HG02970 (cell line): Measurements from ENCODE around the gene SLC35B2.
A peak's percentile ranks its signal among the peaks of the same experiment; 100 is the strongest.

Experiments used
- ATAC-seq: cut with Tn5 transposase; IDR thresholded peaks from one replicate; pipeline ENCODE4 v1.9.1; 2021; ENCODE audit warnings: mild to moderate bottlenecking, moderate library complexity, moderate number of reproducible peaks; ENCODE audit not compliant: unreplicated experiment, low FRiP score

Gene SLC35B2

DNA sequence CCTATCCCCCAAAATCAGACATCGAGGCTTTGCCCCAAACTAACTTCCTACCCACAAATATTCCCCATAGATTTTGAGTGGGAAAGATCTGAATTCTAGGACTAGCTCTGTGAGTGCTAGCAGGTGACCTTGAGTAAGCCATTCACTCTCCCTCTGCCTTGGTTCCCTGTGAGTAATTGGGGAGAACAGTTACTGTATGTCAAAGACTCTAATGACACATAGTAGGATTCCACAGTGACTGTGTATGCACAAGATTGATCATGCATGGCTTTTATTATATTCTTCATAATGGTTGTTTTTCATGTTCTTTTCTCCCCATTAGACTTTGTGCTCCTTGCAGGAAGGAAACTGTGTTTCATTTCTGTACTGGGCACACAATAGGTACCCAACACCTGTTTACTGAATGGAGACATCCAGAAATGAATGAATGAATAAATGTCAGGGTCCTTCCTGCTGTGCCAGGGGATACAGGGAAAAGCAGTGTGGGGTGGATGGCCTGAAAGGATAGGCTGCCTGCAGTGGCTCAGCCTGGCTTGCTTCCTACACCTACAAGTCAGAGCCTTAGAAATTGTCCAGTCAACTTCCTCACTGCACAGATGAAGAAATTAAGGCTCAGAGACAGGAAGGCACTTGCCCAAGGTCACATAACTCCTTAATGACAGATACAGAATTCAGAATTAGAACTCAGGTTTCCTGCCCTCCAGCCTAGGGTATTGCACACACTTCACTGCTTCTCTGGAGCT lies 12.0 kb upstream of the SLC35B2 start:
- no peak for ATAC-seq

- no peak for ATAC-seq
Observed at GRCh38 chr6:44268095-44268628, 10.8 kb upstream of the SLC35B2 start.

DNA sequence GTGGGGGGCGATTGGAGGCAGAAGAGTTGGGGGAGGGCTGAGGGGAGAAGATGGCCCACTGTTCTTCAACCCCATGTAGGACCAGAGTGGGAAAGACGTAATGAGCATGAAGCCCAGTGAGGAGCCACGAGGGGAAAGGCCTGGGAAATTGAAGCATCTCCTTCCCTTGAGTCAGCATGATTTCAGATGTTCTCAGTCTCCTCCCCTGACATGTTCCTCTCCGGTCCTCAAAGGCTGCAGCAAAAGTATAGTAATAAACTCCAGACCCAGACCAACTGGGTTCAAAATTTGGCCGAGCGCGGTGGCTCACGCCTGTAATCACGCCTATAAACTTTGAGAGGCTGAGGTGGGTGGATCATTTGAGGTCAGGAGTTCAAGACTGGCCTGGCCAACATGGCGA lies 9.9 kb upstream of the SLC35B2 start:
- no peak for ATAC-seq

GRCh38 chr6:44266347-44266746 lies 9.0 kb upstream of the SLC35B2 start:
- ATAC-seq: no peak

GRCh38 chr6:44265722-44266233 lies 8.4 kb upstream of the SLC35B2 start:
- no peak for ATAC-seq

DNA sequence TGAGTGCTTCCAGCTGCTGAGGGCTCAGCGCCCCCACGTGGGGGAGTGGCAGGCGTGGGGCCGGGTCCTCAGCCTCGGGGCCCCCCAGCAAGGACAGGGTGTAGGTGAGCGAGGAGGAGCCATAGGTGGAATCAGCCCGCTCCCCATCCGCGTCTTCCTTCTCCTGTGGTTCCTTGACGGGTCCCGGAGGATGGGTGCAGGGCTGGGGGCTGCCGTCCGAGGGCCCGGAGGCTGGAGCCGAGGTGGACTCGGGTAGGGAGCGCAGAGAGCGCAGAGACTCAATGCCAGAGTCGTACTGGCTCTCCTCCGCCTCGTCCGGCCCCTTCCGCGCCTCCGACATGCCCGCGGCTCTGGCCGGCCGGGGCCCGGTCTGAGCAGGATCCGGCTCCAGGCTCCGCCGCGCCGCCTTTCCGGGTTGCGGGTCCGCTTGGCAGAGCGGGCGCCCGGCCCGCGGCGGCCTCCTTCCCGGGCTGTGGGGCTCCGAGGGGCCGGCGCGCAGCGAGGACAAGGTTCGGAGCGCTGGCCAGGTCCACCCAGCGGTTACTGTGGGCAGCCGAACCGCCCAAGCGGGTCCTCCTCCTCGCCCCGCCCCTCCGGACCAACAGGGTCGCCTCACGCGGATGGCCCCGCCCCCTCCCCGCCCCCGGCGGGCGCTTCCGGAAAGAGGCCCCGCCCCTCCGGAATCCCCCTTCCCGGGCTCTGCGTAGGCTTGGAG lies 7.8 kb upstream of the SLC35B2 start, which contains the start of gene NFKBIE:
NFKBIE (minus strand) TSS at position 545 of the 715 bp plus-strand sequence; CDS start at position 340, 205 bp downstream.
- peak; percentile 48 for ATAC-seq

DNA sequence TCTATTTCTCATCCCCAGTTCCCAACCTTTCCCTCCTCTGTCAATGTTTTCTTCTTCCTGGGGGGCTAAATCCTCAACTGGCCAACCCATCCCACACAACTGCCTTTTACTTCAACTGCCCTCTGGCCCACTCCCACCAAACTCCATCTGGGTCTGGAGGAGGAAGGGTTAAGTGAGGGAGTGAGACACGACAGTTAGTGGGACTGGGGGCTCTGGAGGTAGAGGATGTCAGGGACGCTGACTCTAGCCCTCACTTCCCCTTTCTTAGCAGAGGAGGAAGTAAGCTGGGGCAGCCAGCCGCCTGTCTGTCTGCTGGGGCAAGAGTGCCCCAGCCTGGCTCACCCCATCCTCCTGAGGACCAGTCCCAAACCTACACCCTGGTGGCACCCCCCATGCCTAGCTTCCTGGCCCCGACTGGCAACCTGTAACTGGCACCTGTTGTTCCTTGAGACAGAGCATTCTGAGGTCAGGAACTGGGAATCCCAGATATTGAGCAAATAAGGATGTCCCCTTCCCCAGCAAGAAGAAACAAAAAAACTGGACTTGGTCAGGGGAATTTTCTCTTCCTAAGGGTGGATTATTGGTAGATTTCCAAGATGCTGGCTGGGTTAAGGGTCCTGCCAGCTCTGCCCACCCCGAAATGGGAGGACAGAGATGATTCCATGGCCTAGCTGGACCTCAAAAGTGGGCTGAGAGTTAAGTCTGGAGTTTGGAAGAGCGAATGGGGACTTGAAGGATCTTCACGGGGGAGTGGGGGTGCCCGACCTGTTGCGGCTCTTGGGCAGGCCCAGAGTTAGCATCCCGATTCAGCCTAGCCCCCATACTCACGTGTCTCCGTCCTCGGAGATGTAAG lies 7.1 kb upstream of the SLC35B2 start:
- no peak for ATAC-seq

- no peak for ATAC-seq
Observed at GRCh38 chr6:44263354-44264100, 6.2 kb upstream of the SLC35B2 start.

- no peak for ATAC-seq
Observed at GRCh38 chr6:44262467-44263353, 5.4 kb upstream of the SLC35B2 start.

DNA sequence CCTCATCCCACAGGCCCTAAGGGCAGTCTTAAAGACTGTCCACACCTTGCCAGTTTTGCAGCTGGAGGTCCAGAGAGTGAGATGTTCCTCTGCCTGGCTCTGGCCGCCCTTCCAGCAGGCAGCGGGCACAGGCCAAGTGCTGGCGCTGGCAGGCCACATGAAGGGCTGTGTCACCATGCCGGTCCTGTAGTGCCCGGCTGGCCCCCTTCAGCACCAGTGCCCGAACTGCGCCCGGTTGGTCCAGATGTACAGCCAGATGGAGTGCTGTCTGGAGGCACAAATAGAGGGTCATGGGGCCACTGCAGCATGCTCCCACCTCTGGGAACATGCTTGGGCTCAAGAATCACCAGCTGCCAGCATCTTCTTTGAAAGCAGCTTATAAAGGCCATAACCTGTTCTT lies 4.3 kb upstream of the SLC35B2 start:
- no peak for ATAC-seq

DNA sequence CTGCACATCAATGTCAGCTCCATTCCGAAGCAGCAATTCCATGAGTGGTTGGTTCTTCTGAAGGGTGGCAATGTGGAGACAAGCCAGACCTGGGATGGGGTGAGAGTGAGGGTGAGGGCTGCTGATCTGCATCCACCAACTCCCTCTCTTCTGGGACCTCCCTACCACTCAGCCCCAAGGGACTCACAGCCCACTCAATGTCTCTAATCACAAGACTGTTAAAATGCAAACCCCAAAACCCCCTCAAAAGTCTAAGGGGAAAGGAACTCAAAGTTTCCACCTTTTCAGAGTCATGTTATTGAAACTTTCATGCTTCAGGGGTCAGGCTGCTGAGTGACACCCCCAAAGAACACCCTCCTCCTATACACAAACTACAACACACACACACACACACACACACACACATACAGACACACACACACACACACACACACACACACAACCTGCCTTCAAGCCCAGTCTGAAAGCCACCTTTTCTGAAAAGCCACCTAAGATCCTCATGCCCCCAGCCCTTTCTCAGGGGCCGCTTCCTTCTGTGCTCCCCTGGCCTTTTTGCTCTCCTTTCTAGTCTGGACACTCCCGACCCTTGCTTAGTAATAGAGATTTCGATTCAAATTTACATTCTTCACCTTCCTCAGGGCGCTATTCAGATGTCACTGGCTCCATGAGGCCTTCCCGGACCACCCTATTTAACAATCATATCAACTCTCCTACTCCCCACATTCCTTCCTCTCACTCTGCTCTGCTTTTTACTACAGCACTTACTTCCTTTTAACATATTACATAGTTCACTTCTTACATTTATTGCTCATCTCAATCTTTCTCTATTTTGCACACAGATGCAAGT lies 3.3 kb upstream of the SLC35B2 start:
- ATAC-seq: no peak

DNA sequence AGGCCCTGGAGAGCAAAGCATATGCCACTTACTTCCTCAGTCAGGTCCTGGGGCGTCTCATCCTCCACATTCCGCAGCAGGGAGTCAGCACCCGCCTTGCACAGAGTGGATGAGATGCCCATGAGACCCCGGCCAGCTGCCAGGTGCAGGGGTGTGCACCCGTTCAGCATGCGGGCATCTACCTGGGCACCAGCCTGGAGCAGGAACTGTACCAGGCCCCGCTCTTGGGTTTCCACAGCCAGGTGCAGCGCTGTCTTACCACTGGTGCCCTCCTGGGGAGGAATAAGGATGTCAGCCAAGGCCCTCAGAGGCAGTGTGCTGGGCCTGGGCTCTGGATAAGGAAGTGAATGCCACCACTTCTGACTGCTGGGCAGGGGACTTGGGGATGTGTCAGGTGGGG lies 2.7 kb upstream of the SLC35B2 start:
- ATAC-seq: no peak

GRCh38 chr6:44258921-44259320 lies 1.6 kb upstream of the SLC35B2 start:
- ATAC-seq: no peak

DNA sequence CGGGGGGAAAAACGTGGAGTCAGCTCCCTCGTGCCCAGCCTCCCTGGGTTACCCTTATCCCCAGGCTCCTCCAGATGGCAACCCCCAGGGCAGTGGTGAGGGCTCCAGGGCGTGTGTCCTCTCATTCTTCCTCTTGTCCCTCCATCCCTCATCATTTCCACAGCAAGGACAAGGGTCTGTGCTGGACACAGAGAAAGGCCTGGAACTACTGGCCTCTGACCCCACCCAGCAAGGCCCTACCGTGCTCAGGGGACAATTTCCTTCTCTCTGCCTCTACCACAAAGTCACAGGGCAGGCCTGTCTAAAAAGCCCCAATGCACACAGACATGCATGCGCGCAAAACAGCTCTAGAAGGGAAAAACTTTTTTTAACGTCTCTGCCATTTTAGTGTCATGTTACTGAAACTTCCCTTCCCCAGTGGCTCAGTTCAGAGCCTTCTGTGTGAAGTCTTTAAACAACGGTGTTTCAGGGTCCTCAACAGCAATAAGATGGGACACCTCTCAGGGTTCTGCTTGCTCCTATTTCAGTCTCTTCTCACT lies 1.1 kb upstream of the SLC35B2 start:
- no peak for ATAC-seq

DNA sequence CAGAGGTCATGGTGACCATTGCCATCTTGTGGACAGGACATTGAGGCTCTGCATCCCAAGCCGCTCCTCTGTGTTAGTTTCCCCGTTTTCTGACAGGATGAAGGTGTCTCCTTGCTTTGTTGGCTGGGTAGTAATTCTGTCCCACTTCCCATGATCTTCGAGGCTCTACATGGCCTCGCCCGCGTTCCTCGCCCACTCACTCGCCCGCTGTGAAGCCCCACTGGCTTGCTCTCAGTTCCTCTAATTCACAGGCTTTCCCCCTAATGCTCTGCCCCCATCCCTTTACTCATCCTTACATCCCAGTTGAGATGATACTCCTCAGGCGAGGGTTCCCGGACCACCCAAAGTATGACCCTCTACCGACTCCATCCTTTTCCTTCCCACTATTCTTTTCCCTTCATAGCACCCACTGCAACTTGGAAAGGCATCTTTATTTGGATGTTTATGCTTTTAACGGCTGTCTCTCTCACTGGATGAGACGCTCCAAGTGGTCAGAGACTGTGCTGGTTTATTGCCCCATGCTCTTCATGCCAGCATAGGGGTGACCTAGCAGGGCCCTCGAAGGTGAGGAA lies 511 bp upstream of the SLC35B2 start:
- peak; percentile 7 for ATAC-seq

DNA sequence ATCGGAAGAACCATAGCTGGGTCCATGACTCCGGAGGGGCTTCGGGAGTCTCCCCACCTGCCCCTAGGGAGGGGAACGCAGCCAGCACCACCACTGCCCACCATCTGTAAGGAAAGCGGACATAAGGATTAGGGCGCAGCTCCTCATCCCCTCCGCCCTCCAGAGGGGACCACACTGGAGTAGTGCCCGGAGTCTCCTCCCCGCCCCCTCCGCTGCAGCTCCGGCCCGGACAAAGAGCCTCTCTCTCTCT lies 628 bp downstream of the SLC35B2 start:
- ATAC-seq: no peak

DNA sequence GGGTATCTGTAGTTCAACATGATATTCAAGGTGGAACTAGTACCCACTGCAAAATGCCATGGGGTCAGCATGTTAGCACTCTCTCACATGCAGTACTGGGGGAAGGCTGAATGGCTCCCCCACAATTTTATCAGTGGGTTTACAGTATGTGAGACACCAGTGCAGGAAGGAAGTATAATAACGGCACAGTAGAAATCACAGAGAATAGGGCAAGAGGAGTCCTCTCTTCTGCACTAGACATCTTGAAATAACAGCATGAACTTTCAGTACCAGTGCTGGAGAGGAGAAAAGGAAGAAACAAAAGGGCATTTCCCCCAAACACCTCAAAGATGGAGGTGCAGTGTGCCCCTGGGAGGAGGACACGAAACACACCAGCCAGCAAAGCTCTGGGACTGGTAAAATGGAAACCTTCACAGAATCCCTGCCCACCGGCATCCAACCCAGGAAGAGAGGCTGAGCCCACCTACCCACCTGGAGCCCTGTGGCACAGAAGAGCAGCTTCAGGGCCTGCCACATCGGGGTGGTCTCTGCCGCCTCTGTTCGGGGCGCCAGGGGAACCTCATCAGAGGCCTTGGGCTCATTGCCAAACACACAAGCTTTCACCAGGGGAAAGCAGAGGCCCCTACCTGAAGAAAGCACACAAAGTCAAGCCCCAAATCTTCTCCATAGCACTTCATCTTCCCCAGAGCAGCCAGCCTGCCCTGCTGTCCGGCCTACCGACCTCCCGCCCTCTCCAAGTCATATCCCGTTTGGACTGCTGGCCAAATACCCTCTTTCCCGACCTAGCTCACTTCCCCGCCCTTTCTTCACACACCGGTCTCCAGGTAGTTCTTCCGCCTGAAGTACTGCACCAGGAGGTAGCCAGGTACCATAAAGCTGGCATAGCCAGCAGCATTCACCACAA lies 1.2 kb downstream of the SLC35B2 start:
- ATAC-seq: no peak
